ENCODE measurements around the gene PTBP1. TPM values are rescaled to one million over a fixed set of nuclear protein-coding genes. Genes with fewer than 3 reads are reported as not detected.

PTBP1 gene
- total RNA-seq, 3 donors from 2014 or later (not counting 1 experiment from before 2014, with no cell fraction given), result 302 to 350 (median 345) TPM

- ATAC-seq (no peak), DNase-seq (no peak)
- no peaks in the 10 kb centered on the region for H3K4me1 Mint-ChIP-seq
- WGBS (ENCODE audit: insufficient coverage), result 98% methylated on average over 5 of the region's 6 CpGs
- H3K9me3 Mint-ChIP-seq, result peaks cover 0 to 3% of the 10 kb centered on the region in 2 donors
- Histone ChIP-seq H3K4me1 (ENCODE audit: control insufficient read depth, insufficient read depth, low read length) (no peaks in the 10 kb centered on the region), H3K27ac (ENCODE audit: low read length) (no peak overlapping the region), H3K36me3 (ENCODE audit: control insufficient read depth, insufficient read depth, low read length) (no peaks in the 10 kb centered on the region), H3K9me3 (ENCODE audit: control insufficient read depth, insufficient read depth, low read length) (no peaks in the 10 kb centered on the region), H3K27me3 (ENCODE audit: control insufficient read depth, insufficient read depth, low read length) (no peaks in the 10 kb centered on the region), H3K4me3 (ENCODE audit: low read length) (no peak overlapping the region)
- no peaks in the 10 kb centered on the region for H3K27me3 Mint-ChIP-seq (ENCODE audit: low read depth in 2 of 2)
- no peak for TF ChIP-seq CTCF (IDR thresholded peaks at IDR 0.05)
- H3K27ac Mint-ChIP-seq, result no peak overlapping the region
- H3K36me3 Mint-ChIP-seq, result no peaks in the 10 kb centered on the region
- intact Hi-C loops (cut with micrococcal nuclease), result no loop called here
- no peak overlapping the region for H3K4me3 Mint-ChIP-seq
Measured at GRCh38 chr19:763869-764268, 33.4 kb upstream of the PTBP1 start.

GRCh38 chr19:764301-764700 is 33.0 kb upstream of the PTBP1 start:
- H3K27ac Mint-ChIP-seq, result no peak overlapping the region
- no peaks in the 10 kb centered on the region for H3K36me3 Mint-ChIP-seq
- H3K4me1 Mint-ChIP-seq, result no peaks in the 10 kb centered on the region
- 88% methylated on average over 12 of the region's 12 CpGs for whole genome bisulfite sequencing (ENCODE audit: insufficient coverage)
- Histone ChIP-seq H3K9me3 (ENCODE audit: control insufficient read depth, insufficient read depth, low read length) (no peaks in the 10 kb centered on the region), H3K4me3 (ENCODE audit: low read length) (no peak overlapping the region), H3K4me1 (ENCODE audit: control insufficient read depth, insufficient read depth, low read length) (no peaks in the 10 kb centered on the region), H3K36me3 (ENCODE audit: control insufficient read depth, insufficient read depth, low read length) (no peaks in the 10 kb centered on the region), H3K27ac (ENCODE audit: low read length) (no peak overlapping the region), H3K27me3 (ENCODE audit: control insufficient read depth, insufficient read depth, low read length) (no peaks in the 10 kb centered on the region)
- no peaks in the 10 kb centered on the region for H3K27me3 Mint-ChIP-seq (ENCODE audit: low read depth in 2 of 2)
- no peak for TF ChIP-seq CTCF (IDR thresholded peaks at IDR 0.05)
- ATAC-seq (no peak), DNase-seq (no peak)
- intact Hi-C loops (cut with micrococcal nuclease), result no loop called here
- peaks cover 0 to 3% of the 10 kb centered on the region in 2 donors for H3K9me3 Mint-ChIP-seq
- H3K4me3 Mint-ChIP-seq, result no peak overlapping the region

- Histone ChIP-seq H3K4me3 (ENCODE audit: low read length) (no peak overlapping the region), H3K4me1 (ENCODE audit: control insufficient read depth, insufficient read depth, low read length) (peaks cover 2% of the 10 kb centered on the region), H3K27ac (ENCODE audit: low read length) (no peak overlapping the region), H3K27me3 (ENCODE audit: control insufficient read depth, insufficient read depth, low read length) (no peaks in the 10 kb centered on the region), H3K9me3 (ENCODE audit: control insufficient read depth, insufficient read depth, low read length) (no peaks in the 10 kb centered on the region), H3K36me3 (ENCODE audit: control insufficient read depth, insufficient read depth, low read length) (no peaks in the 10 kb centered on the region)
- 85% methylated on average over 7 of the region's 7 CpGs for WGBS (ENCODE audit: insufficient coverage)
- Mint-ChIP-seq H3K4me1 (no peaks in the 10 kb centered on the region), H3K9me3 (no peaks in the 10 kb centered on the region), H3K36me3 (no peaks in the 10 kb centered on the region), H3K27ac (no peak overlapping the region), H3K27me3 (ENCODE audit: low read depth in 2 of 2) (no peaks in the 10 kb centered on the region), H3K4me3 (no peak overlapping the region)
- DNase-seq (no peak), ATAC-seq (no peak)
- intact Hi-C loops (cut with micrococcal nuclease), result no loop called here
- TF ChIP-seq CTCF (IDR thresholded peaks at IDR 0.05), result no peak
Measured at GRCh38 chr19:765179-765738, 32.0 kb upstream of the PTBP1 start.

GRCh38 chr19:768424-768823 is 28.8 kb upstream of the PTBP1 start:
- no peak overlapping the region for H3K4me3 ChIP-seq (ENCODE audit: low read length)
- no peak for TF ChIP-seq CTCF (IDR thresholded peaks at IDR 0.05)
- peaks cover 6% of the 10 kb centered on the region for H3K4me1 ChIP-seq (ENCODE audit: control insufficient read depth, insufficient read depth, low read length)
- WGBS (ENCODE audit: insufficient coverage), result 87% methylated on average over 14 of the region's 14 CpGs
- peaks cover 2% of the 10 kb centered on the region for H3K27me3 ChIP-seq (ENCODE audit: control insufficient read depth, insufficient read depth, low read length)
- Mint-ChIP-seq H3K9me3 (no peaks in the 10 kb centered on the region), H3K27me3 (ENCODE audit: low read depth in 2 of 2) (peaks cover 0 to 2% of the 10 kb centered on the region in 2 donors), H3K4me1 (no peaks in the 10 kb centered on the region), H3K4me3 (no peak overlapping the region), H3K27ac (no peak overlapping the region), H3K36me3 (no peaks in the 10 kb centered on the region)
- intact Hi-C loops (cut with micrococcal nuclease), result no loop called here
- ATAC-seq (no peak), DNase-seq (no peak)
- no peak overlapping the region for H3K27ac ChIP-seq (ENCODE audit: low read length)
- H3K9me3 ChIP-seq (ENCODE audit: control insufficient read depth, insufficient read depth, low read length), result no peaks in the 10 kb centered on the region
- H3K36me3 ChIP-seq (ENCODE audit: control insufficient read depth, insufficient read depth, low read length), result no peaks in the 10 kb centered on the region
